GM23338 (cell line): ENCODE results near the gene KIAA0232.

Source experiments
- CREB1 ChIP-seq: fragments of 250-450 bp; sonication (Bioruptor Pico); IDR thresholded peaks from 2 replicates; pipeline ENCODE4 v1.5.0; 2020; ENCODE audit warnings: low read depth, mild to moderate bottlenecking, moderate library complexity
- EZH2 ChIP-seq: fragments of 200-600 bp; sonication (generic); IDR thresholded peaks from one replicate; pipeline ENCODE4 v1.8.0; 2017; ENCODE audit warnings: antibody characterized with exemption, mild to moderate bottlenecking, low read depth; ENCODE audit not compliant: unreplicated experiment
- EZH2phosphoT487 ChIP-seq: fragments of 200-600 bp; sonication (generic); IDR thresholded peaks from one replicate; pipeline ENCODE4 v1.8.1; 2018; ENCODE audit warnings: antibody characterized with exemption; ENCODE audit not compliant: unreplicated experiment
- JUNB ChIP-seq: IDR thresholded peaks from one replicate; pipeline ENCODE4 v1.6.1; 2016; ENCODE audit warnings: antibody characterized with exemption; ENCODE audit not compliant: unreplicated experiment
- NANOG ChIP-seq: IDR thresholded peaks from 2 replicates; pipeline ENCODE4 v1.6.1; 2016; ENCODE audit warnings: antibody characterized with exemption, borderline replicate concordance
- POLR2AphosphoS5 ChIP-seq: IDR thresholded peaks from 2 replicates; pipeline ENCODE4 v1.6.1; 2016; ENCODE audit warnings: antibody characterized with exemption, low read depth
- STAT1 ChIP-seq: IDR thresholded peaks from one replicate; pipeline ENCODE4 v1.6.1; 2016; ENCODE audit warnings: antibody characterized with exemption; ENCODE audit not compliant: unreplicated experiment
- ZNF462 ChIP-seq: fragments of 250-450 bp; sonication (Bioruptor Pico); IDR thresholded peaks from 2 replicates; pipeline ENCODE4 v1.5.0; 2020; ENCODE audit warnings: mild to moderate bottlenecking, moderate library complexity
- TF ChIP-seq, protein P1 (sequence below), 2 experiments: fragments of 200-600 bp in 1 of 2; sonication (generic) in 1 of 2; conservative IDR thresholded peaks; 2 replicates each; pipeline versions ENCODE4 v1.5.1 to v1.6.1; 2016 to 2017; ENCODE audit warnings: antibody characterized with exemption in 2 of 2, low read depth in 2 of 2, mild to moderate bottlenecking in 2 of 2, moderate library complexity in 1 of 2
- TF ChIP-seq, protein P2 (sequence below): IDR thresholded peaks from one replicate; pipeline ENCODE4 v1.6.1; 2018; ENCODE audit warnings: antibody characterized with exemption; ENCODE audit not compliant: unreplicated experiment

DNA sequence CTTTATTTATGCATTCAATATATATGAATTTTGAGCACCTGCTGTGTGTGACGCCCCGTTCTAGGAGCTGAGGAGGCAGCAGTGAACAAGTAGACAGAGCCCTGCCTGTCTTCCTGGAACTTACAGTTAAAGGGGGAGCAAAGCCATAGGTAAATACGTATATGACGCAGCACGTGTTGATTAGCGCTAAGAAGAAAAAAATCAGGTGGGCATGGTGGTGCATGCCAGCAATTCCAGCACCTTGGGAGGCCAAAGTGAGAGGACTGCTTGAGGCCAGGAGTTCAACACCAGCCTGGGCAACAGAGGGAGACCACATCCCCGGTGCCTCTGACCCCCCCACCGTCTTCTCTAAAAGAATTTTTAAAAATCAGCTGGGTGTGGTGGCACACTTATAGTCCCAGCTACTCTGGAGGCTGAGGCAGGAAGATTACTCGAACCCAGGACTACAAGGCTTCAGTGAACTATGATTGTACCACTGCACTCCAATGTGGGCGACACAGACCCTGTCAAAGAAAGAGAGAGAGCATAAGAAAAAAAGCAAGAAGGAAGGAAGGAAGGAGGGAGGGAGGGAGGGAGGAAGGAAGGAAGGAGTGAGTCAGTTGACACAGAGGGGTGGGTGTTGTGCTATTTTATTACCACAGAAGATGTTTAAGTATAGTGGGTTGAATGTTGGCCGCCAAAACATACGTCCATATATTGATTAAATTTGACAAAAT lies 5.4 kb upstream of the KIAA0232 start:
- TF ChIP-seq POLR2AphosphoS5 (no peak), CREB1 (no peak), EZH2 (no peak), JUNB (no peak), NANOG (no peak), EZH2phosphoT487 (no peak), STAT1 (no peak), ZNF462 (no peak)
- TF ChIP-seq, protein P1, sequence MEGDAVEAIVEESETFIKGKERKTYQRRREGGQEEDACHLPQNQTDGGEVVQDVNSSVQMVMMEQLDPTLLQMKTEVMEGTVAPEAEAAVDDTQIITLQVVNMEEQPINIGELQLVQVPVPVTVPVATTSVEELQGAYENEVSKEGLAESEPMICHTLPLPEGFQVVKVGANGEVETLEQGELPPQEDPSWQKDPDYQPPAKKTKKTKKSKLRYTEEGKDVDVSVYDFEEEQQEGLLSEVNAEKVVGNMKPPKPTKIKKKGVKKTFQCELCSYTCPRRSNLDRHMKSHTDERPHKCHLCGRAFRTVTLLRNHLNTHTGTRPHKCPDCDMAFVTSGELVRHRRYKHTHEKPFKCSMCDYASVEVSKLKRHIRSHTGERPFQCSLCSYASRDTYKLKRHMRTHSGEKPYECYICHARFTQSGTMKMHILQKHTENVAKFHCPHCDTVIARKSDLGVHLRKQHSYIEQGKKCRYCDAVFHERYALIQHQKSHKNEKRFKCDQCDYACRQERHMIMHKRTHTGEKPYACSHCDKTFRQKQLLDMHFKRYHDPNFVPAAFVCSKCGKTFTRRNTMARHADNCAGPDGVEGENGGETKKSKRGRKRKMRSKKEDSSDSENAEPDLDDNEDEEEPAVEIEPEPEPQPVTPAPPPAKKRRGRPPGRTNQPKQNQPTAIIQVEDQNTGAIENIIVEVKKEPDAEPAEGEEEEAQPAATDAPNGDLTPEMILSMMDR (conservative IDR thresholded peaks at IDR 0.05; ENCODE audit: low read depth in 2 of 2), result no peak
- TF ChIP-seq, protein P2, sequence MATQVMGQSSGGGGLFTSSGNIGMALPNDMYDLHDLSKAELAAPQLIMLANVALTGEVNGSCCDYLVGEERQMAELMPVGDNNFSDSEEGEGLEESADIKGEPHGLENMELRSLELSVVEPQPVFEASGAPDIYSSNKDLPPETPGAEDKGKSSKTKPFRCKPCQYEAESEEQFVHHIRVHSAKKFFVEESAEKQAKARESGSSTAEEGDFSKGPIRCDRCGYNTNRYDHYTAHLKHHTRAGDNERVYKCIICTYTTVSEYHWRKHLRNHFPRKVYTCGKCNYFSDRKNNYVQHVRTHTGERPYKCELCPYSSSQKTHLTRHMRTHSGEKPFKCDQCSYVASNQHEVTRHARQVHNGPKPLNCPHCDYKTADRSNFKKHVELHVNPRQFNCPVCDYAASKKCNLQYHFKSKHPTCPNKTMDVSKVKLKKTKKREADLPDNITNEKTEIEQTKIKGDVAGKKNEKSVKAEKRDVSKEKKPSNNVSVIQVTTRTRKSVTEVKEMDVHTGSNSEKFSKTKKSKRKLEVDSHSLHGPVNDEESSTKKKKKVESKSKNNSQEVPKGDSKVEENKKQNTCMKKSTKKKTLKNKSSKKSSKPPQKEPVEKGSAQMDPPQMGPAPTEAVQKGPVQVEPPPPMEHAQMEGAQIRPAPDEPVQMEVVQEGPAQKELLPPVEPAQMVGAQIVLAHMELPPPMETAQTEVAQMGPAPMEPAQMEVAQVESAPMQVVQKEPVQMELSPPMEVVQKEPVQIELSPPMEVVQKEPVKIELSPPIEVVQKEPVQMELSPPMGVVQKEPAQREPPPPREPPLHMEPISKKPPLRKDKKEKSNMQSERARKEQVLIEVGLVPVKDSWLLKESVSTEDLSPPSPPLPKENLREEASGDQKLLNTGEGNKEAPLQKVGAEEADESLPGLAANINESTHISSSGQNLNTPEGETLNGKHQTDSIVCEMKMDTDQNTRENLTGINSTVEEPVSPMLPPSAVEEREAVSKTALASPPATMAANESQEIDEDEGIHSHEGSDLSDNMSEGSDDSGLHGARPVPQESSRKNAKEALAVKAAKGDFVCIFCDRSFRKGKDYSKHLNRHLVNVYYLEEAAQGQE, result no peak
